Superior temporal gyrus (tissue), 1 donor: ENCODE results near the gene LAMB3.

ENCODE experiments used
- DNase-seq: peaks from one replicate; pipeline ENCODE4 v3.0.0-alpha.2; 2016; ENCODE audit errors: extremely low spot score

The LAMB3 gene

DNA sequence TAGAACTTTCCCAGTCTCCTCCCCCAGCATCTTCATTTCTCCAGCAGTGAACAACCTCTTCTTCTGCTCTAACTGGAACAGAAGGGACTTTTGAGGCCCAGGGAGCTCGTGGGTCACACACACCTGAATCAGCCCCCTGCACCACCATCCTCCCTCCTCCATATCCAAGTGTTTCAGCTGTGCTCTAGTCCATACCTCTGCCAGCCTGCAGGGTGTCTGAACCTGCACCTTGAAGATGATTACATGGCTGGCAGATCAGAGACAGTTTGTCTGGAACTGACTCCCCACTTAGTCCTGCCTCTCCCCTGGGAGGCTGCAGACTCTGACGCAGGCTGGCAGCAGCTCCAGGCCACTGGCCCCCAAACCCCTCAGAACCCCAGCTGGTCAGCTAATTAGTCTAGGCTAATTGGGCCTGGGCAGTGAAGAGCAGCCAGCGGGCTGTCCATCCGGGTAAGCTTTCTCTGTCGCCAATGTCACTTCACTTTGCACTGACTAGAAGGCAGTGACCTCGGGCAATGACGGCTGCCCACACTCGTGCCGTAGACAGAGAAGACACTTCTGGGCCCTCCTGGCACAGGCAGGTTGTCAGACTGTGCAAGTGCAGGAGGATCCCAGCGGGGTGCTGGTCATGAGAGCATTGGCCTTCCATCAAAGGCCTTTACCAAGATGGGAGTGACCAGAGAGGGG lies 56.5 kb downstream of the LAMB3 start:
- DNase-seq, result no peak

DNA sequence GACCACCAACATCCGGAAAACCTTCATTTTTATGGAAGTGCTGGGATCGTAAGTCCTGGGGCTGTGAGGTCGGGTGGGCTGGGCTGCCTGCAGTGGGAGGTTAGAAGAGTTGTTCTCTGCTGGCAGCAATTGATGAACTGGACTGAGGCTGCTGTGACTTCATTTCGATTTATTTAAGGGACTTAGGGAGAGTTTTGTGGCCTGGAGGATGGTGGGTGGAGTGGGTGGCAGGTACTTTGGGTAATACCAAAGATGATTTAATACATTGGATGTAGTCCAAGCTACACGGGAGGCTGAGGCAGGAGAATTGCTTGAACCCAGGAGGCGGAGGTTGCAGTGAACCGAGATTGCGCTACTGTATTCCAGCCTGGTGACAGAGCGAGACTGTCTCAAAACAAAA lies 57.2 kb downstream of the LAMB3 start:
- DNase-seq, result no peak

DNA sequence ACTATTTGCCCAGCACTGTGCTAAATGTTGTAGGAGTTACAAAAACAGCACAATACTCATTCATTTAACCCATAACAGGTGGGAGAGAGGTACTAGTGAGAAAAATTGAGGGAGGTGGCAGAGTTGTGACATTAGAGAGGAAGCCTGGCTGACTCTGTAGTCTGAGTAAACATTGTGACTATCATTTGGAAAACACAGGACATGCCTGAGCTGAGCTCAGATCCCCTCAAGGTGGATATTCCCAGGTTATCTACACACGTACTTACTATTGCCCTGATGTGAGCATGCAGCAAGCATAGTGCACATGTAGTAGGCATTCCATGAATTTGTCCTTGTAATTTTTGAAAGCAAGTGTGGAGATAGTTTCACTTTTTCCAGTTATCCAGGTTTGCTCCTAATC lies 57.8 kb downstream of the LAMB3 start:
- no peak for DNase-seq

DNA sequence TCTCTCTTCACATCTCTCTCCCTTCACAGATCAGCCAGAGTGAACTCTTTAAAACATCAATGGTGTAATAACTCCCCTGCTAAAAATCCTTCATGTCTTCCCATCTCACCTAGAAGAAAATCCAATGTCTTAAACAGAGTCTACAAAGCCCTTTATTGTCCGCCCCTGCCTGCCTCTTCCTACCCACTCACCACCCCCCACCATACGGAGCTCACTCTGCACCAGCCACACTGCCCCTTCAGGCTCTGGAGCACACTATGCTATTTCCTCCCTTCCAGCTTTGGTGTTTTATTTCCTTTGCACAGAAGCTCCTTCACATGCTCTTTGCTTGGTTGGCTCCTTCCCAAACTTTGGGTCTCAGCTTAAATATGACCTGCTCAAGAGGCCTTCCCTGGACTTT lies 58.5 kb downstream of the LAMB3 start:
- no peak for DNase-seq

DNA sequence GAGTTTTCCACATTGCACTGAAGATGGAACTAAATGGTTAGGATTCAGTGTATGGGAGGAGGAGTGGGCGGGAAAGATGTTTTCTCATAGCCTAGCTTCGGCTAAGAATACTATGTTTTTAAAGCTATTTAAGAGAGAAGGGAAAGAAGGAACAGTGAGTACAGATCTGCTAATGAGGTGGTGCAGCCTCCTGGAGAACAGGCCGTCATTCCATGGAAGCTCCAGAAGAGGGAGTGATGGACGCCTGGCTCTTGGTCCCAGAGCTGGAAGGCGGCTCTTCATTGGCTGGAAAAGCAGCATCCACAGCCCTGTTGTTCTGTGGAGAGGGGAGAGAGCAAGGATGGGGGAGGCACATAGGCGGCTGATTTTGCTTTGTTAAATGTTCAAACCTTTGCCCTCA lies 61.8 kb downstream of the LAMB3 start:
- peak; percentile 79 for DNase-seq

DNA sequence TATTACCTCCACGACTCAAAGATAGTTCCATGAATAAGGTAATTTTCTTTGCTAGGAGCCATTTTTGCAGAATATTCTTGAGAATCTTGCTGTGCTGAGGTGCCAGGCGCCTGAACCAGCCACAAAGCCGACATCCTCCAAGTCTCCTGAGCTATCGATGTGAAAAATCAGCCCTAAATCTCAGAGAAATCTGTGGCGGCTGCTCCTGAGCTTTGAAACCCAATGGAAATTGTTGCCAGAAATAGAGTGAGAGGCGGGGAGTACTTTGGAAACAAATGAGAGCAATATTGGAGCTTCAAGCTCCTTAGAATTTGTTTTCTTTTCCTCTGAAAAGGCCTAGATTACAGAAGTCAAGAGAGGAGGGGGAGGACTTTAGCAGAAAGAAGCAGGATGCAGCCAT lies 62.4 kb downstream of the LAMB3 start:
- no peak for DNase-seq

DNA sequence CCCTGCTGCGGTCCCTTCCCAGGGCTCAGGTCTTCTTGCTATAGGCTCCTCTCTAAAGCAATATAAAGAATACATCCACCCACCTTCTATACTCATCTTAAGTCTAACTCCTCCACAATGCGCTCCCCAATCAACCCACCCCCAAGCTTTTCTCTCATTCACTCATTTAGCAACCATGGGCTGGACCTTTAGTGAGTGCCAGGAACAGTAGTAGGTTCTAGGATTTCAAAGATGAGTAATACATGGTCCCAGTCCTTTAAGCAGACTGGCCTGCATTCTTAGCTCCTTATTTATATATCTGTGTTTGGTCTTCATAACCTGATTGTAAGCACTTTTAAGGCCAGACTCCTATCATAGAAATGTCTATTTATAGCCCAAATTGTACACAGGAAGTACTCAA lies 62.8 kb downstream of the LAMB3 start:
- DNase-seq, result no peak

DNA sequence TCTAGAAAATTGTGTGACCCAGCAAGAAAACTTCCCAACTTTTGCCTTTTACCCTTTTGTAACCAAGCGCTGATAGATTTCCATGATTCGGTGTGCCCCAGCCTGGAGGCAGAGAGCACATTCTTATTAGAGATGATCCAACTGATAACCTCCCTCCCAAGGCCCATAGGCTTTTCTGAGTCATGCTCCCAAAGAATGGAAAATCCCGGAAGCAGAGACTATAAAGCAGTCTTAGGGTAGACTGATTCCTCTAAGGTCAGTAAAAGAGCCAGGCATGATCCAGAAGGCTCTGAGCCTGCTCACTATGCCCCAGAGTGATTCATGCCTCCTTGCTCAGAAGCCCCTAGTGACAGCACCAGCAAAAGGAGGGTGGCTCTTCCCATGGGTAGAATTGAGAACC lies 64.4 kb downstream of the LAMB3 start:
- no peak for DNase-seq

DNA sequence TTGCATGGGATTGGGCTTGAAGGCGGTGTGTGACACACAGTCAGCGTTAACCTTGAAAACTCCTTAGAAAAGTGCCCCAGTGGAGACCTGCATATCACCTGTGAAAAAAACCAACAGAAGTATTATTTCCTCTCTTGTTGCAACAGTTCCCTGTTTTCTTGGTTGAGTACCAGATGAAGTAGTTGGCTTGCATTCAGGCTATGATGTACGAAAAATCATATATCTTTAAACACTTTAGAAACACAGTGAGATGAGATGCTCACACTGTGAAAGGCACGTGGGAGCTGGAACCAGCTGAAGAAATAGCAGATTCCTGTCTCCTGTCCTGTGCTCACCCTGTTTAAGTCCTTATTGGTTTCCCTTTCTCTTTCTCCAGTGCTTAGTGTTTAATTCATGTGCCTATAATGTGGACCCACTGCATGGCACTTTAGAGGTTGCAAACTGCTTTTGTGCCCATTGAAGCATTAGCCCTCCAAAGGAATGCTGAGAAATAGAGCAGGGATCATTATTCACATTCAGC lies 65.9 kb downstream of the LAMB3 start:
- no peak for DNase-seq

DNA sequence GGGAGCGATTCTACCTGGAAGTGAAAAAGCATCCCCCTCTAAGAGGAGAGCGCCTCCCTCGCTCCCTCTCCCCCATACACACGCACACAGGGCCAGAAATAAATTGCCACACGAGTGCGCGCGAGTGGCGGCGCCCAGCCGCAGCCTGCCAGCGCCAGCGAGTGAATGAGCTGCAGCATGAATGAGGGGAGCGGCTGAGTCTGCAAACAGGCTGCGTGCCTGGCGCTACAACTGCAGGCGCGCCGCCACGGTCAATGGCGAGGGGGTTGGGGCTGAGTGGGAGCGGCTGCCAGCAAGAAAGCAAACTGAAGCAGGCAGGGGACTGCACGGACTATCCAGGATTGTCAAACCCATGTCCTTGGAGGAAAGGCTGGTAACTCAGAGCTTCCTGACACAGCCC lies 66.6 kb downstream of the LAMB3 start:
- peak; percentile 74 for DNase-seq

DNA sequence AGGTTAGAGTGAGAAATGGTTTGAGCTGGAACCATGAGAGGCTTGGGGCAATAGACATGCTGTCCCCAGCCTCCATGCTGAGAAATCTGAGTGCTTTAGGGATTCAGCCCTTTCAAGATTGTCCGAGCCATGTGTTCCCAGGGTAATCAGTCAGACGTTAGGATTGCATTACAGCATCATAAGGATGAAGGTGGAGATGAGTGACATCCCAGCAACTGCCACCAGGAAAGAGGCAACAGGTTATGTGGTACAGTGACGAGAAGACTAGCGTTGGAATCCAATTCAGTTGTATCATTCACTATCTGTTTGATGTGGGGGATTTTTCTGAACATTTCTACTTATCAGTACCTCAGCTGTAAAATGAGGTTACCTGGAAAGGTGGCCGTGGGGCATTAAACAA lies 67.0 kb downstream of the LAMB3 start:
- DNase-seq, result peak; percentile 27

DNA sequence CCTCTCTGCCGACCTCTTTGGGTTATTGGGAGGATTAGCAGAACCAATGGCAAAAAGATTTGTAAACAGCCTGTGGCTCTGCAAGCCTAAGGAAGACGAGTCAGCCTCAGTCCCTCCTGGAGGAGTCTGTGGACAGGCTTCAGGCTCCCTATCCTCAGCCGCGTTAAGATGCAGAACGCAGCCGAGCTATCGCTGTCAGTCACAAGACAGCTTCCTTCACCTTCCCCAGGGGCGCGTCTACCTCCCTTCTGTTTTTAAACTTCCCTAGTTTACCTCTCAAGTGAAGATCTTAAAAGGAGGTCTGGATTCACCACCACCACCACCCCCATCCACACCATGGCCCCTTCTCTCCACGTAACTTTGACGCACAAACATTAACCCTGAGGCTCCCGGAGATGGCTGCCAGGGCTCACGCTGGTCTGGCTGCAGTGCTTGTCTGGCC lies 68.0 kb downstream of the LAMB3 start:
- peak; percentile 26 for DNase-seq

DNA sequence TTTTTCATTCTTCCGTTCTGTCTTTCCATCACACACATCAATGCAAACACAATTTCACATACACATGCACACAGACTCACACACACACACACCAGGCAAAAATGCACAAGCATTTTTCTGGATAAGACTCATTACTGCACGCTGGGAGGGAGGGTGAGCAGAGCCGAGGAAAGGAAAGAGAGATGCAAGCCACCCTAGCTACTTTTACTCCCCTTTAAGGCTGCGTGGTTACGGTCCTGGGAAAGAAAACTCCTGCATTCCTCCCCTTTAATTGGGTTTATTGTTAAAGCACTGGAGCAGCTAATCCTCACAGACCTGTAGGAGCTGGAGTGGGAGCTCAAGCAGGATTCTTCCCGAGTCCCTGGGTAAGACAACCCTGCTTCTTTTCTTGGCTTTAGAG lies 68.8 kb downstream of the LAMB3 start, which contains the start of gene CAMK1G:
Gene CAMK1G (plus strand): TSS at position 307 of the 400 bp plus-strand sequence. CDS start 11,270 bp downstream, outside the sequence.
- DNase-seq, result peak; percentile 69

DNA sequence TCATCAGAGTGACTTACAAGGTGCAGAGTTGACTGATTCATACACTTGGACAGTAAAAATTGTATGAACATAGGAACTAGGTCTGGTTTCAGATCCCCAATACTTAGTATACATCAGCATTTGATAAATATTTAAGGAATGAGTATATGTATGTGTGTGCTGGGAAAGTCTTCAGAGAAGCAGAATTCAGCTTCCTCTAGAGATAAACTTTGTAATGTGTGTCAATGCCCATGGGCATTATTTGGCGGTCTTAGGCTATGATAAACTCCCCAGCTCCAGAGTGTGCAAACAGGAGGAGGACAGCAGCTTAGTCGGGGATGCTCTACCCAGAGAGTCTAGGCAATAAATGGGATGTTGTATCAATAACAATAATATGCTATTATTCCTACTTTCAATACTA lies 71.6 kb downstream of the LAMB3 start:
- DNase-seq, result no peak

DNA sequence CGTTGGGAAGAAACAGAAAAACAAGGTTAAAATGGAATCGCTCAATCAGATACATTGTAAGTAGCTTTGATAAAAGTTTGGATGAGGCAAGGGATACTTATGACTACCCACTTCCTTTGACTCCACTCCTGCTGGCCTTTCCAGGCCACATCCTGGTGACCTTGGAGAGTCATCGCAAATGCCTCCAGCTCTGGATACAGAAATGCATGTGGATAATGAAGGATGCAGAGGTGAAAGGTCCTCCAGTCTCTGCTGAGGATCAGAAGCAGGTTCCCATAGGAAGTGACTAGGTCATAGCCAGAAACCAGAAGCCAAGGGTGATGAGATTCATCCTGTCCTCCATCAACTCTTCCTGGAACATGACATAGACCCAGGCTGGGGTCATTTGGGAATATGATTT lies 74.9 kb downstream of the LAMB3 start:
- no peak for DNase-seq

DNA sequence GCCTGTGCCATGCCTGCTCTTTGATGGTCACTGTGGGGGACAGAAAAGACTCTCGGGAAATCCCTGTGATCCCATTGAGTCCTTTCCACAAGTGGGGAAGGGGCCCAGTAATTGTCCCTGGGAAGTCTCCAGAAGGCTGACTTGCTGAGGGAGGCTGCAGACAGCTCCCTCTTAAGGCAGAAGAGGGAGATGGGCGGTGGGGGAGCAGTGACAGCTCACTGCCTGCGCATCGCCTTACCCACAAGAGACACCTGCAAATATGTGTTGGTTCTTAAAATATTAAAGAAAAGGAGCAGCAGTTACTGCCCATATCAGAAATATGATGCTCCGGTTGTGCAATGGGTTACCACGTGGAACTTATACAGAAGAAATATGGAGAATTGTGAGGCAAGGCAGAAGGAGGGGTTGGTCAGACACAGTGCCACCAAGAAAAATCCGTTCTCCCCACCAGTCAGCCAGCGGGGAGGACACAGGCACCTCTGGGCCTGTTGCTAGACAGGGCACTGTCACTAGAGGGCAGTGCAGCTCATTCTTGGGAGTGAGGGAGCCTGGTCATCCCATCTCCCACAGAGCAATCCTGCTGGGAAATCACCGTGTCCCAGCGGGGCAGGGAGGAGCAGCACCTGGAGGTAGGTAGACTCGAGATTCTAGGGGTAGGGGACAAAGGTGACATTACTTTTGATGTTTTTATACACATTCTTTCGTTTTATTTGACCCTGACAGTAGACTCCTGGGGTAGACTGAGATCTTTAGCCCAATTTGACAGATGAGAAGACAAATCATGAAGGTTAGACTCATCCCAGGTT lies 75.6 kb downstream of the LAMB3 start:
- DNase-seq, result peak; percentile 94

DNA sequence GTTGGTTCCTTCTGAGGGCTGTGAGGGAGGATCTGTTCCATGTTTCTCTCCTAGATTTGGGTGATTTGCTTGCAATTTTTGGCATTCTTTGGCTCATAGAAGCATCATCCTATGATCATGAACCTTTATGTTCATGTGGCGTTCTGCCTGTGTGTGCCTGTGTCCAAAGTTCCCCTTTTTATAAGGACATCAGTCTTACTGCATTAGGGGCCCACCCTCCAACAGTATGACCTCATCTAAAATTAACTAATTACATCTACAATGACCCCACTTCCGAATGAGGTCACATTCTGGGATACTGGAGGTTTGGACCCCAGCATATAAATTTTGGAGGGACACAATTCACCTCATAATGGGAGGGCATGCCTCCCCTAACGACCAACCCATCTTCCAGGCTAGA lies 81.5 kb downstream of the LAMB3 start:
- DNase-seq, result no peak

DNA sequence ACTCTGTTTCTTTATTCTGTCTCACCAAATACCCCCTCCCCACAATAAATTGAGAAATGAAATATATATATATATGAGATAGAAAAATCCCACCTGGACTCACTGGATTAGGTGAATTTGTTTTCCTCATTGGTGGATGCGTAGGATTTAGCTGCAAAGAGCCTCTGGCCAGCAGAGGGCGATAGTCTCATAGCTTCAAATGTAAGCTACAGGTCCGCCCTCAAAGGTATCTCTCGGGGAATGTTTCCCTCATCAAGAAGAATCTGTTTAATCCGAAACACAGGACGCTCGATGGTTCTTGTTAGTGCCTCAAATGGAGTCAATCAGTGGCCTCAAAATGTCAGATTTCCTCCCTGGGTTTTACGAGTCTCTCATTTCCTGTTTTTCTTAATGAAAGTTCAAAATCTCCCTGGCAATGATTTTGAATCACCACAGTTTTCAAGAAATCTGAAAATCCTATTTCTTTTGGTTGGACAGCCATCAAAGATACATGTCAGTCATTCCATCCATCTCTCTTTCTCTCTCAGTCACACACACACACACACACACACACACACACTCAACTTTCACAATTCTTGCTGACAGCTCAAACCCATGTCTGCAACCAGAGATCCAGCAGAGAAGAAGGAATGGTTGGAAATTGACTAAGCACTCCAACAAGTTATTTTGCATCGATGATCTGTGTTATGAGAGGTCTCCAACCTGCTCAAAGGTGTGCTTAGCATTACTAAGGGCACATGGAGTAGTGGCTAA lies 82.6 kb downstream of the LAMB3 start:
- DNase-seq, result peak; percentile 93

DNA sequence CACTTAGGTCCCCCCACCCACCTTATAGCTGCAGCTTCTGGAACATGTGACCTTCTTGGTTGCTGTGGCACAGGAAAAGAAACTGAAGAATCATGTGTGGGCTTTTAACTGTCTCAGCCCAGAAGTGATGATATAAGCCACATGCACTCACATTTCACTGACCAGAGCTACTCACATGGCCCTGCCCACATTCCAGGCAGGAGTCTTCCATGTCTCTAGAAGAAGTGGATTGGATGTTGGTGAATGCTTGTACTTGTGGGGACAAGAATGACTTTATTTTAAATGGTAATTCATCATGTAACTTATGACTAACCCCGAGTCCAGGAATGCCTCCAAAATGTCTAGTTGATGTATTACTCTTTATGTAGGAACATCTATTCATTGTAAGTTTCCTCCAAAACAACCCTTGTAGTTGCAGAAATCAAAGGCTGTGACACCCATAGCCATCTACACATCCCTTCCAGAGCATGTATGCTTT lies 84.5 kb downstream of the LAMB3 start:
- no peak for DNase-seq

DNA sequence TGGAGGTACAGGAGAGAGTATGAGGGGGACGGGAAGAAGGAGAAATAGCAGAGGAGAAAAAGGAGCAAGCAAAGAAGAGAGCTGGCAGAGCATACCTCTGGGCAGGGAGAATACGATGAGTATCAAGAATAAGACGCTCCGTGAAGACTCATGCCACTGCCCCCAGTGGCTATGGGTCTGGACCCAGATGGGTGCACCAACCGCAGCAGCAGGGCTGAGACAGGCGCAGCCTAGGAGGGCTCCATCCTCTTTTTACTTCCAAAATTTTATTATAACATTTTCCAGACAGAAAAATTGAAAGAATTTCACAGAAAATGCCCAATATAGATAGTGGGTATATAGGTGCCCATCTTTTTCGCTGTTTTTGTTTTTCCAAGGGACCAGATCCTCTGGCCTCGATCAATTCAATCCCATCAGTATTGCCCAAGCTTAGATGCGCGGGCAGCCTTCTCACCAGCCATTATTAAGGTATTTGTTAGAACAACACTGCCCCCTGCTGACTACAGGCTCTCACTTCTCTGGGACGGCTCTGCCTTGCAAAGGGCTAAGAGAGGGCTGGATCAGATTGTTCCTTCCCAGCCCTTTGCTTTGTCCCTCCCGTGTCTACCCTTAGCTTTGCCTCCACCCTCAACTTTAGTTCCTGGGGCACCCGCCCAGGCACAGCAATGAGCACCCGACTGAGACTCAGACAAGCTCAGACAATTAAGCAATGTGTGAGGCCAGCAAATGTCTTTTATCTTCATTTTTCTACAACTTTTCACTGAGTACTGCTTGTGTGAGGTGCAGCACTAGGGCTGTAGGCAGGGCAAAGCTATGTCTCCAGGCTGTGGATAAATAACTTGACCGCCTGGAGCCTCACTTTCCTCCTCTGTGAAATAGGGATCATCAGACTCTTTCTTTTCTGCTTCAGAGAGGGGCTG lies 86.2 kb downstream of the LAMB3 start:
- DNase-seq, result peak; percentile 97
